Fibroblast of villous mesenchyme (primary cell): ENCODE measurements around the gene SYNGAP1. TPM values are rescaled to one million over a fixed set of nuclear protein-coding genes. Genes with fewer than 3 reads are reported as not detected.

Experiments
- DNase-seq: peaks from one replicate; pipeline ENCODE4 v3.0.0-alpha.2; 2010; ENCODE audit warnings: low read depth
- H3K4me3 ChIP-seq: 2 replicates; pipeline ENCODE4 v1.5.1; 2011; ENCODE audit warnings: low read depth, mild to moderate bottlenecking, low read length
- total RNA-seq: library from RNA; depleted of rRNA; stranded (reverse); fragments of >200 nt; gene quantifications from 2 replicates; pipeline ENCODE4 v1.2.3, GENCODE V29; 2012
- TF ChIP-seq, protein P1 (sequence below): IDR thresholded peaks from 2 replicates; pipeline ENCODE4 v1.5.1; 2012; ENCODE audit warnings: low read depth, mild to moderate bottlenecking, low read length; ENCODE audit not compliant: insufficient read depth

SYNGAP1 gene
- total RNA-seq, 1 donor = 7.8 TPM

GRCh38 chr6:33406126-33406525, 13.7 kb upstream of the SYNGAP1 start:
- no peak for DNase-seq
- TF ChIP-seq, protein P1, sequence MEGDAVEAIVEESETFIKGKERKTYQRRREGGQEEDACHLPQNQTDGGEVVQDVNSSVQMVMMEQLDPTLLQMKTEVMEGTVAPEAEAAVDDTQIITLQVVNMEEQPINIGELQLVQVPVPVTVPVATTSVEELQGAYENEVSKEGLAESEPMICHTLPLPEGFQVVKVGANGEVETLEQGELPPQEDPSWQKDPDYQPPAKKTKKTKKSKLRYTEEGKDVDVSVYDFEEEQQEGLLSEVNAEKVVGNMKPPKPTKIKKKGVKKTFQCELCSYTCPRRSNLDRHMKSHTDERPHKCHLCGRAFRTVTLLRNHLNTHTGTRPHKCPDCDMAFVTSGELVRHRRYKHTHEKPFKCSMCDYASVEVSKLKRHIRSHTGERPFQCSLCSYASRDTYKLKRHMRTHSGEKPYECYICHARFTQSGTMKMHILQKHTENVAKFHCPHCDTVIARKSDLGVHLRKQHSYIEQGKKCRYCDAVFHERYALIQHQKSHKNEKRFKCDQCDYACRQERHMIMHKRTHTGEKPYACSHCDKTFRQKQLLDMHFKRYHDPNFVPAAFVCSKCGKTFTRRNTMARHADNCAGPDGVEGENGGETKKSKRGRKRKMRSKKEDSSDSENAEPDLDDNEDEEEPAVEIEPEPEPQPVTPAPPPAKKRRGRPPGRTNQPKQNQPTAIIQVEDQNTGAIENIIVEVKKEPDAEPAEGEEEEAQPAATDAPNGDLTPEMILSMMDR = no peak
- no peak overlapping the region for H3K4me3 ChIP-seq

- no peak overlapping the region for H3K4me3 ChIP-seq
- TF ChIP-seq, protein P1 = peak; percentile 46
- DNase-seq = peak; percentile 78
Observed at GRCh38 chr6:33407132-33407718, 12.6 kb upstream of the SYNGAP1 start.

DNA sequence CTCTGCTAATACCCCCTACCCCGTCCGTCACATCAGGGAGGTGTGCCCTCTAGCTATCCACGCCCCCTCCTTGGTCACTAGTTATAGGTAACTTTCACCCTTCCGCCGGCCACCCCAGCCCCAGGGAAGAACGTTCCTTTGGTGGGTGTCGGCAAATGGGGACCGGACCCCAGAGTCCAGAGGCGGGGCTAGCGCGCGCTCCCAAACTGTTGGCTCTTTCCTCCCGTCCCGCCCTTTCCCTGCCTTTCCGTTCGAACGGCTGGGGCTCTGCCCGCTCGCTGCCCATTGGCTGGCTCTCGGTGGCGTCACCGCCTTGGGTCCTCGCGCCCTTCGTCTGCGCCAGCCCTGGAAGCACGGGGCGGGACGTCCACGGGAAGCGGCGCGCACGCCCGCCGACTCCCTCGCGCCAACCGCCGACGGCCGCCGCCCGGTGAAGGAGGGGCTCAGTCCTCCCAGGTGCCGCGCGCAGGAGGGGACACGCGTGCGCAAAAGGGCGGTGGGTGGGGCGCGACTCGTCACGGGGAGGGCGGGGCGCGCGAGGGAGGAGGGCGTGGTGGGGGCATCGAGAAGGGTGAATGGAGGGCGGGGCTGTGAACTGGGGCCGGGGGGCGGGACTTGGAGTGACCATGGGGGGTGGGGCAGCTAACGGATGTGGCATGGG, 9.7 kb upstream of the SYNGAP1 start:
- peak overlapping the region; percentile 79 for H3K4me3 ChIP-seq
- TF ChIP-seq, protein P1 = no peak
- DNase-seq = peak; percentile 99

DNA sequence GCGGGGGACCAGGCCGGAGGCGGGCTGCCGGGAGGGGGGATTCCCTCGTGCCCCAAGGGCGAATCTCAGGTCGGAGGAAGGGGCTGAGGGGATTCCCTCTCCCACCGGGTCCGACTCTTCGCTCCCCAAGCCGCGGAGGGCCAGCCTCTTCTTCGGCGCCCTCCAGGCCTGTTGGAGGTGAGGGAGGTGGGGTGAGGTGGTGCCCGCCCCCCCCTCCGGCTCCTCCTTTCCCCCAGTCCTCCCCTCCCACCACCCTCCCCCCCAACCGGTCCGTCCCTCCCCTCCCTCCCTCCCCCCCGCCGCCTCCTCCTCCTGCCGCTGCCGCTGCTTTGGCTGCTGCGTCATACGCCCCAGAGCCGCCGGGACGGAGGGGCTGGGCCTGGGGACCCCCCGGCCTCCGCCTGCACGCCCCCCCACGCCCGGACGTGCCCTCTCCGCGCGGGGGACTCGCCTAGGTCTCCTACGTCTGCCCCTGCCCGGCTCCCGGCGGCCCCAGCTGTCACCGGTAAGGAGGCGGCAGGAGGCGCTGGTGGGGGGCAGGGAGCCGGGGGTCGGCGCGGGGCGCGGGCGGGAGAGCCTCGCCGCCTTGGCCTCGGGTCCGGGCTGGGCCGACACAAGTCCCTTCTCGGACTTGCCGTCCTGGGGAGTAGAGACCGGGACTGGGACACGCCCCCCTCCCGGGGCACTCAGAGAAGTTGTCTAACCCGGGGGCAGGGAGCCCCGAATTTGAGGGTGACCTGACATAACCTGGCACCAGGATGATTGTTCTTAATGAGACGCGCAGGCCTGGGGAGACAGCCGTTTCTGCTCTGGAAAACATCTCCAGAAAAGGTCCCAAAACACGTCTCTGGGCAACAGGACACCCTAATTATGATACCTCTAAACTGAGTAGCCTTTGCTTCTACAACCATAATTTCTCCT, 8.9 kb upstream of the SYNGAP1 start, which contains the start of gene PHF1:
TSS of gene PHF1 (plus strand) at position 304 of the 921 bp plus-strand sequence. CDS start 1,250 bp downstream, outside the sequence.
- peak within 1 kb of the TSS; percentile 79 for H3K4me3 ChIP-seq
- peak; percentile 86 for DNase-seq
- TF ChIP-seq, protein P1 = peak; percentile 4

DNA sequence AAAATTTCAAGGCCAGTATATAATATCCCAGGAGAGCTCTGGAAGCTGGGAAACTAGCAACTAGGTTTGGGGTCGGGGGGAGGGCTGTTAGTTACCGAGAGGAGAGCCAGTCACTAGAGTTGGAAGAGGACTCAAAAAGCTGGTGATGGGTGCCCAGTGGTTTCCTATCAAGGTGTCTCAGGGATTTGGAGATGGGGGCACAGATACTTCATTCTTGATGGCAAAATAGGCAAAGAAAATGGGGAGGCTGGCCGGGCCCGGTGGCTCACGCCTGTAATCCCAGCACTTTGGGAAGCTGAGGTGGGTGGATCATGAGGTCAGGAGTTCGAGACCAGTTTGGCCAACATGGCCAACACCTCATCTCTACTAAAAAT, 8.2 kb upstream of the SYNGAP1 start:
- peak overlapping the region; percentile 79 for H3K4me3 ChIP-seq
- TF ChIP-seq, protein P1 = no peak
- no peak for DNase-seq

GRCh38 chr6:33412140-33413009, 7.5 kb upstream of the SYNGAP1 start:
- TF ChIP-seq, protein P1 = no peak
- no peak for DNase-seq
- H3K4me3 ChIP-seq = peak overlapping the region; percentile 79
